ENCODE data around the gene SIPA1.

DNA sequence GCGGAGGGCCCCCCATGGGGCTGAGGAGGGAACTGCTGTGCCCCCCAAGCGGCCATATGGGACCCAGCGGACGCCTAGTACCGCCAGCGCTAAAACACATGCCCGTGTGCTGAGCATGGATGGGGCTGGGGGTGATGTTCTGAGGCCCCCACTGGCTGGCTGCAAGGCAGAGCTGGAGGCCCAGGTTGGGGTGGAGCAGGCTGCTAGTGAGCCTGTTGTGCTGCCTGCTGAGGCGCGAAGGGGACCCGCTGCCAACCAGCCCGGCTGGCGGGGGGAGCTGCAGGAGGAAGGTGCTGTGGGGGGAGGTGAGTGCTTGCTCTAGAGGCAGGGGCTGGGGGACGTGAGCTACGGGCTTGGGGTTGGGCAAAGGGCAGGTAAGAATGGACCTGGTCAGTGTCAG lies 19.1 kb upstream of the SIPA1 start:
- TF ChIP-seq, protein P1, sequence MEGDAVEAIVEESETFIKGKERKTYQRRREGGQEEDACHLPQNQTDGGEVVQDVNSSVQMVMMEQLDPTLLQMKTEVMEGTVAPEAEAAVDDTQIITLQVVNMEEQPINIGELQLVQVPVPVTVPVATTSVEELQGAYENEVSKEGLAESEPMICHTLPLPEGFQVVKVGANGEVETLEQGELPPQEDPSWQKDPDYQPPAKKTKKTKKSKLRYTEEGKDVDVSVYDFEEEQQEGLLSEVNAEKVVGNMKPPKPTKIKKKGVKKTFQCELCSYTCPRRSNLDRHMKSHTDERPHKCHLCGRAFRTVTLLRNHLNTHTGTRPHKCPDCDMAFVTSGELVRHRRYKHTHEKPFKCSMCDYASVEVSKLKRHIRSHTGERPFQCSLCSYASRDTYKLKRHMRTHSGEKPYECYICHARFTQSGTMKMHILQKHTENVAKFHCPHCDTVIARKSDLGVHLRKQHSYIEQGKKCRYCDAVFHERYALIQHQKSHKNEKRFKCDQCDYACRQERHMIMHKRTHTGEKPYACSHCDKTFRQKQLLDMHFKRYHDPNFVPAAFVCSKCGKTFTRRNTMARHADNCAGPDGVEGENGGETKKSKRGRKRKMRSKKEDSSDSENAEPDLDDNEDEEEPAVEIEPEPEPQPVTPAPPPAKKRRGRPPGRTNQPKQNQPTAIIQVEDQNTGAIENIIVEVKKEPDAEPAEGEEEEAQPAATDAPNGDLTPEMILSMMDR (CRISPR knock-in tag; IDR thresholded peaks at IDR 0.05) = no peak
- TF ChIP-seq SRSF1 (optimal IDR thresholded peaks at IDR 0.05; ENCODE audit: low read depth, low read length) = no peak
- TF ChIP-seq PCBP2 (optimal IDR thresholded peaks at IDR 0.05; ENCODE audit: low read depth, low read length, poor library complexity, severe bottlenecking) = no peak
- TF ChIP-seq, protein P2, sequence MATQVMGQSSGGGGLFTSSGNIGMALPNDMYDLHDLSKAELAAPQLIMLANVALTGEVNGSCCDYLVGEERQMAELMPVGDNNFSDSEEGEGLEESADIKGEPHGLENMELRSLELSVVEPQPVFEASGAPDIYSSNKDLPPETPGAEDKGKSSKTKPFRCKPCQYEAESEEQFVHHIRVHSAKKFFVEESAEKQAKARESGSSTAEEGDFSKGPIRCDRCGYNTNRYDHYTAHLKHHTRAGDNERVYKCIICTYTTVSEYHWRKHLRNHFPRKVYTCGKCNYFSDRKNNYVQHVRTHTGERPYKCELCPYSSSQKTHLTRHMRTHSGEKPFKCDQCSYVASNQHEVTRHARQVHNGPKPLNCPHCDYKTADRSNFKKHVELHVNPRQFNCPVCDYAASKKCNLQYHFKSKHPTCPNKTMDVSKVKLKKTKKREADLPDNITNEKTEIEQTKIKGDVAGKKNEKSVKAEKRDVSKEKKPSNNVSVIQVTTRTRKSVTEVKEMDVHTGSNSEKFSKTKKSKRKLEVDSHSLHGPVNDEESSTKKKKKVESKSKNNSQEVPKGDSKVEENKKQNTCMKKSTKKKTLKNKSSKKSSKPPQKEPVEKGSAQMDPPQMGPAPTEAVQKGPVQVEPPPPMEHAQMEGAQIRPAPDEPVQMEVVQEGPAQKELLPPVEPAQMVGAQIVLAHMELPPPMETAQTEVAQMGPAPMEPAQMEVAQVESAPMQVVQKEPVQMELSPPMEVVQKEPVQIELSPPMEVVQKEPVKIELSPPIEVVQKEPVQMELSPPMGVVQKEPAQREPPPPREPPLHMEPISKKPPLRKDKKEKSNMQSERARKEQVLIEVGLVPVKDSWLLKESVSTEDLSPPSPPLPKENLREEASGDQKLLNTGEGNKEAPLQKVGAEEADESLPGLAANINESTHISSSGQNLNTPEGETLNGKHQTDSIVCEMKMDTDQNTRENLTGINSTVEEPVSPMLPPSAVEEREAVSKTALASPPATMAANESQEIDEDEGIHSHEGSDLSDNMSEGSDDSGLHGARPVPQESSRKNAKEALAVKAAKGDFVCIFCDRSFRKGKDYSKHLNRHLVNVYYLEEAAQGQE (IDR thresholded peaks at IDR 0.05; ENCODE audit: borderline replicate concordance in 1 of 2, low read depth in 1 of 2, low read length in 2 of 2) = no peak
- no peak for TF ChIP-seq ZNF235 (CRISPR knock-in tag; IDR thresholded peaks at IDR 0.05; ENCODE audit: borderline replicate concordance)
